GM12865 (cell line): ENCODE results near the gene CLDN34.

ENCODE experiments used
- DNase-seq: peaks from one replicate; pipeline ENCODE4 v3.0.0; 2010; ENCODE audit warnings: low read depth
- H3K4me3 ChIP-seq: 2 replicates; pipeline ENCODE4 v1.5.1; 2011; ENCODE audit warnings: mild to moderate bottlenecking, low read depth, low read length, control low read depth
- CTCF ChIP-seq: IDR thresholded peaks from 2 replicates; pipeline ENCODE4 v1.5.1; 2011; ENCODE audit warnings: low read length, control low read depth, low read depth, inconsistent platforms; ENCODE audit not compliant: insufficient read depth; ENCODE audit errors: missing control alignments

Gene CLDN34

GRCh38 chrX:9947131-9947794 is 19.9 kb upstream of the CLDN34 start:
- H3K4me3 ChIP-seq: no peak overlapping the region
- TF ChIP-seq CTCF: no peak
- DNase-seq: no peak

DNA sequence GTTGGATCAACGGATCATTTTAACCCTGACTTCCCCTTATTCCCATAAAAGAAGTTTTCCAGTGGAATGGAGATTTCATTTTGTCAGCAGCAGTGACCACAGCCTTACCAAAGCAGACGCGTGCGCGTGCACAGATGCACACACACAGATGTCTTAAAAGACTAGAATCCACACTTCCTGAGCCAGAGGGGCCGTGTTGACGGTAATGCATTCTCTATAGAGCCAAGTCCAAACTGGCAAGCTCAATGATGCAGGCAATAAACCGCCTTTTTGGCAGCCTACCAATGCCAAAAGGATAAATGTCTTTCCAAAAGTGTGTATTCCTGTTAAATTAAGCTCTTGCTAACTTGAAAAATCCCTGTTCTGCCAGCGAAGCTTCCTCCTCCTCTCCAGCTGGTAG is 18.8 kb upstream of the CLDN34 start:
- H3K4me3 ChIP-seq: no peak overlapping the region
- no peak for DNase-seq
- TF ChIP-seq CTCF: no peak

DNA sequence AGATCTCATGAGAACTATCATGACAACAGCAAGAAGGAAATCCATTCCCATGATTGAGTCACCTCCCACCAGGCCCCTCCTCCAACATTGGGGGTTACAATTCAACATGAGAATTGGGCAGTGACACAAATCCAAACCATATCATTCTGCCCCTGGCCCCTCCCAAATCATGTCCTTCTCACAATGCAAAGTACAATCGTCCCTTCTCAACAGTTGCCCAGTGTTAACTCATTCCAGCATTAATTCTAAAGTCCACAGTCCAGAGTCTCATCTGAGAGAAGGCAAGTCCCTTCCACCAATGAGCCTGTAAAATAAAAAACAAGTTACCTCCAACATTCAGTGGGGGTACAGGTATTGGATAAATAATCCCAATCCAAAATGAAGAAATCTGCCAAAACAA is 14.9 kb upstream of the CLDN34 start:
- TF ChIP-seq CTCF: no peak
- H3K4me3 ChIP-seq: no peak overlapping the region
- no peak for DNase-seq

- DNase-seq: no peak
- no peak overlapping the region for H3K4me3 ChIP-seq
Measured at GRCh38 chrX:9953396-9953795, 13.8 kb upstream of the CLDN34 start.

GRCh38 chrX:9955506-9955905 is 11.7 kb upstream of the CLDN34 start:
- no peak for DNase-seq
- TF ChIP-seq CTCF: no peak
- H3K4me3 ChIP-seq: no peak overlapping the region

More at GRCh38 chrX:9953396-9953795, 13.8 kb upstream of the CLDN34 start:
- TF ChIP-seq CTCF: no peak

GRCh38 chrX:9957743-9958142 is 9.4 kb upstream of the CLDN34 start:
- DNase-seq: no peak
- TF ChIP-seq CTCF: no peak
- no peak overlapping the region for H3K4me3 ChIP-seq

- H3K4me3 ChIP-seq: no peak overlapping the region
- TF ChIP-seq CTCF: no peak
- DNase-seq: no peak
Measured at GRCh38 chrX:9958183-9958582, 9.0 kb upstream of the CLDN34 start.
